Liver (tissue), 9 donors: ENCODE results near the gene TNPO3. TPM values are rescaled to one million over a fixed set of nuclear protein-coding genes. Genes with fewer than 3 reads are reported as not detected.

Experiments used
- DNase-seq: peaks from one replicate; pipeline ENCODE4 v3.0.0-alpha.2; 2017; ENCODE audit warnings: low spot score
- H3K27ac ChIP-seq, 2 donors: one replicate each; pipeline ENCODE4 v1.7.0; 2013; ENCODE audit warnings: inconsistent platforms in 2 of 2, low read length in 2 of 2, control low read depth in 1 of 2, low read depth in 1 of 2, mild to moderate bottlenecking in 1 of 2
- H3K27me3 ChIP-seq, 4 donors: one replicate each; pipeline versions ENCODE4 v1.6.1 to v1.7.0; 2013; ENCODE audit warnings: low read length in 3 of 4, inconsistent platforms in 1 of 4, mild to moderate bottlenecking in 1 of 4, moderate library complexity in 1 of 4; ENCODE audit not compliant: control insufficient read depth in 4 of 4, insufficient read depth in 4 of 4
- H3K36me3 ChIP-seq, 4 donors: one replicate each; pipeline versions ENCODE4 v1.6.1 to v1.7.0; 2013; ENCODE audit warnings: low read length in 3 of 4, mild to moderate bottlenecking in 3 of 4, low read depth in 1 of 4, moderate library complexity in 1 of 4; ENCODE audit not compliant: control insufficient read depth in 4 of 4, insufficient read depth in 3 of 4
- H3K4me1 ChIP-seq, 4 donors: one replicate each; pipeline versions ENCODE4 v1.6.1 to v1.7.0; 2013; ENCODE audit warnings: low read length in 3 of 4, mild to moderate bottlenecking in 3 of 4, moderate library complexity in 1 of 4; ENCODE audit not compliant: control insufficient read depth in 4 of 4, insufficient read depth in 4 of 4
- H3K4me3 ChIP-seq, 3 donors: one replicate each; pipeline versions ENCODE4 v1.6.1 to v1.7.0; 2013; ENCODE audit warnings: low read length in 3 of 3, control low read depth in 1 of 3, low read depth in 1 of 3, mild to moderate bottlenecking in 1 of 3
- H3K9ac ChIP-seq, 2 donors: one replicate each; pipeline ENCODE4 v1.7.0; 2013; ENCODE audit warnings: low read length in 2 of 2, mild to moderate bottlenecking in 2 of 2, moderate library complexity in 2 of 2, control low read depth in 1 of 2, low read depth in 1 of 2
- H3K9me3 ChIP-seq, 4 donors: one replicate each; pipeline versions ENCODE4 v1.6.1 to v1.7.0; 2013; ENCODE audit warnings: low read length in 3 of 4; ENCODE audit not compliant: control insufficient read depth in 4 of 4
- EGR1 ChIP-seq, 2 donors: IDR thresholded peaks; 2 replicates each; pipeline ENCODE4 v1.6.1; 2016 to 2018; ENCODE audit warnings: antibody characterized with exemption in 2 of 2, low read depth in 2 of 2
- FOXA1 ChIP-seq: IDR thresholded peaks from 2 replicates; pipeline ENCODE4 v1.6.1; 2016; ENCODE audit warnings: antibody characterized with exemption
- GABPA ChIP-seq, 2 donors: IDR thresholded peaks in 1 of 2; conservative IDR thresholded peaks in 1 of 2; 2 replicates each; pipeline ENCODE4 v1.6.1; 2016; ENCODE audit warnings: antibody characterized with exemption in 2 of 2, mild to moderate bottlenecking in 1 of 2, moderate library complexity in 1 of 2
- HNF4G ChIP-seq: IDR thresholded peaks from 2 replicates; pipeline ENCODE4 v1.6.1; 2016; ENCODE audit warnings: antibody characterized with exemption
- JUND ChIP-seq, 2 donors: IDR thresholded peaks; 2 replicates each; pipeline ENCODE4 v1.6.1; 2016; ENCODE audit warnings: antibody characterized with exemption in 2 of 2
- NR2F2 ChIP-seq: IDR thresholded peaks from 2 replicates; pipeline ENCODE4 v1.6.1; 2016; ENCODE audit warnings: antibody characterized with exemption
- RXRA ChIP-seq, 2 donors: IDR thresholded peaks; 2 replicates each; pipeline ENCODE4 v1.6.1; 2017 to 2018; ENCODE audit warnings: antibody characterized with exemption in 2 of 2, mild to moderate bottlenecking in 1 of 2
- SP1 ChIP-seq: IDR thresholded peaks from 2 replicates; pipeline ENCODE4 v1.6.1; 2018; ENCODE audit warnings: antibody characterized with exemption, mild to moderate bottlenecking
- YY1 ChIP-seq: IDR thresholded peaks from 2 replicates; pipeline ENCODE4 v1.6.1; 2016; ENCODE audit warnings: antibody characterized with exemption, mild to moderate bottlenecking
- ZBTB33 ChIP-seq: IDR thresholded peaks from 2 replicates; pipeline ENCODE4 v1.6.1; 2016; ENCODE audit warnings: antibody characterized with exemption
- WGBS: extraction: QIAGEN DNeasy Blood & Tissue Kit; methylation state at CpG from one replicate; pipeline ENCODE4 v1.1.7; 2013; 5-methylcytosine and 5-hydroxymethylcytosine counted together
- polyA plus RNA-seq, 2 donors: library from polyadenylated mRNA; stranded (reverse) in 1 of 2; unstranded in 1 of 2; fragments of 200-250 nt in 1 of 2; fragments of >200 nt in 1 of 2; fragmentation: Nextera tagmentation in 1 of 2; extraction: Ambion mirVana in 1 of 2; gene quantifications; one replicate each; pipeline versions ENCODE4 v1.2.1 to v1.2.3, GENCODE V29; 2013 to 2015
- total RNA-seq, 2 donors: library from RNA; depleted of rRNA; stranded (reverse); fragments of >200 nt; gene quantifications; one replicate each; pipeline ENCODE4 v1.2.3, GENCODE V29; 2014
- TF ChIP-seq, protein P1 (sequence below): IDR thresholded peaks from 2 replicates; pipeline ENCODE4 v1.6.1; 2016; ENCODE audit warnings: antibody characterized with exemption, mild to moderate bottlenecking
- TF ChIP-seq, protein P2 (sequence below): fragments of 150-350 bp; IDR thresholded peaks from 2 replicates; pipeline ENCODE4 v1.5.1; 2017; ENCODE audit warnings: improper control_type of control experiment, low read depth, low read length; ENCODE audit not compliant: missing input control
- TF ChIP-seq, protein P3 (sequence below): IDR thresholded peaks from 2 replicates; pipeline ENCODE4 v1.6.1; 2016; ENCODE audit warnings: antibody characterized with exemption
- donor health status: healthy.
- donor health status: healthy.
- donor health status: healthy.
- donor health status: healthy.
- donor health status: healthy.

The TNPO3 gene
- total and polyA plus RNA-seq, 4 donors = 9.2 to 38.9 (median 20.0) TPM

DNA sequence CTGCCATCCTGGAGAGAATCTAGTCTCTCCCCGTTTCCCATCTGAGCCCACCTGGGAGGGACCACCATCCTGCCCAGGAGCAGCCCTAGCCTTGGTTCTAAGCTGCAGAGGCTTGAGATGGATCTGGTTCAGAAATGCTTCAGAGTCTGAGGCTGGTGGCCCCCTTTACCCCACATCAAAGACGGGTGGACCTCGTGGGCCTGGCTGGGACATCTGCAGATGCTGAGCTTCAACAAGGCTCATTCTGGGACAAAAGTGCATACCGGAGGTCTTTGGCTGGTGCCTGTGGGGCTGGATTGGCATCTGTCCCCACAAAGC lies 122.1 kb downstream of the TNPO3 start:
- no peak overlapping the region for H3K27ac ChIP-seq

More for the DNA sequence above, 122.1 kb downstream of the TNPO3 start:
- TF ChIP-seq, protein P1, sequence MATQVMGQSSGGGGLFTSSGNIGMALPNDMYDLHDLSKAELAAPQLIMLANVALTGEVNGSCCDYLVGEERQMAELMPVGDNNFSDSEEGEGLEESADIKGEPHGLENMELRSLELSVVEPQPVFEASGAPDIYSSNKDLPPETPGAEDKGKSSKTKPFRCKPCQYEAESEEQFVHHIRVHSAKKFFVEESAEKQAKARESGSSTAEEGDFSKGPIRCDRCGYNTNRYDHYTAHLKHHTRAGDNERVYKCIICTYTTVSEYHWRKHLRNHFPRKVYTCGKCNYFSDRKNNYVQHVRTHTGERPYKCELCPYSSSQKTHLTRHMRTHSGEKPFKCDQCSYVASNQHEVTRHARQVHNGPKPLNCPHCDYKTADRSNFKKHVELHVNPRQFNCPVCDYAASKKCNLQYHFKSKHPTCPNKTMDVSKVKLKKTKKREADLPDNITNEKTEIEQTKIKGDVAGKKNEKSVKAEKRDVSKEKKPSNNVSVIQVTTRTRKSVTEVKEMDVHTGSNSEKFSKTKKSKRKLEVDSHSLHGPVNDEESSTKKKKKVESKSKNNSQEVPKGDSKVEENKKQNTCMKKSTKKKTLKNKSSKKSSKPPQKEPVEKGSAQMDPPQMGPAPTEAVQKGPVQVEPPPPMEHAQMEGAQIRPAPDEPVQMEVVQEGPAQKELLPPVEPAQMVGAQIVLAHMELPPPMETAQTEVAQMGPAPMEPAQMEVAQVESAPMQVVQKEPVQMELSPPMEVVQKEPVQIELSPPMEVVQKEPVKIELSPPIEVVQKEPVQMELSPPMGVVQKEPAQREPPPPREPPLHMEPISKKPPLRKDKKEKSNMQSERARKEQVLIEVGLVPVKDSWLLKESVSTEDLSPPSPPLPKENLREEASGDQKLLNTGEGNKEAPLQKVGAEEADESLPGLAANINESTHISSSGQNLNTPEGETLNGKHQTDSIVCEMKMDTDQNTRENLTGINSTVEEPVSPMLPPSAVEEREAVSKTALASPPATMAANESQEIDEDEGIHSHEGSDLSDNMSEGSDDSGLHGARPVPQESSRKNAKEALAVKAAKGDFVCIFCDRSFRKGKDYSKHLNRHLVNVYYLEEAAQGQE = no peak
- TF ChIP-seq HNF4G (no peak), SP1 (no peak), EGR1 (IDR thresholded peaks at IDR 0.05; ENCODE audit: low read depth in 2 of 2) (no peak), NR2F2 (no peak), ZBTB33 (no peak), RXRA (IDR thresholded peaks at IDR 0.05) (no peak), GABPA (IDR thresholded peaks at IDR 0.05 in 1 of 2, conservative IDR thresholded peaks at IDR 0.05 in 1 of 2) (no peak), FOXA1 (no peak), YY1 (no peak), JUND (IDR thresholded peaks at IDR 0.05) (no peak)
- TF ChIP-seq, protein P2, sequence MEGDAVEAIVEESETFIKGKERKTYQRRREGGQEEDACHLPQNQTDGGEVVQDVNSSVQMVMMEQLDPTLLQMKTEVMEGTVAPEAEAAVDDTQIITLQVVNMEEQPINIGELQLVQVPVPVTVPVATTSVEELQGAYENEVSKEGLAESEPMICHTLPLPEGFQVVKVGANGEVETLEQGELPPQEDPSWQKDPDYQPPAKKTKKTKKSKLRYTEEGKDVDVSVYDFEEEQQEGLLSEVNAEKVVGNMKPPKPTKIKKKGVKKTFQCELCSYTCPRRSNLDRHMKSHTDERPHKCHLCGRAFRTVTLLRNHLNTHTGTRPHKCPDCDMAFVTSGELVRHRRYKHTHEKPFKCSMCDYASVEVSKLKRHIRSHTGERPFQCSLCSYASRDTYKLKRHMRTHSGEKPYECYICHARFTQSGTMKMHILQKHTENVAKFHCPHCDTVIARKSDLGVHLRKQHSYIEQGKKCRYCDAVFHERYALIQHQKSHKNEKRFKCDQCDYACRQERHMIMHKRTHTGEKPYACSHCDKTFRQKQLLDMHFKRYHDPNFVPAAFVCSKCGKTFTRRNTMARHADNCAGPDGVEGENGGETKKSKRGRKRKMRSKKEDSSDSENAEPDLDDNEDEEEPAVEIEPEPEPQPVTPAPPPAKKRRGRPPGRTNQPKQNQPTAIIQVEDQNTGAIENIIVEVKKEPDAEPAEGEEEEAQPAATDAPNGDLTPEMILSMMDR = no peak
- TF ChIP-seq, protein P3, sequence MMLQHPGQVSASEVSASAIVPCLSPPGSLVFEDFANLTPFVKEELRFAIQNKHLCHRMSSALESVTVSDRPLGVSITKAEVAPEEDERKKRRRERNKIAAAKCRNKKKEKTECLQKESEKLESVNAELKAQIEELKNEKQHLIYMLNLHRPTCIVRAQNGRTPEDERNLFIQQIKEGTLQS = no peak
- WGBS = 84% methylated on average over 4 of the region's 4 CpGs
- Histone ChIP-seq H3K4me1 (peaks cover 8 to 32% (median 22%) of the 10 kb centered on the region in 4 donors), H3K4me3 (no peak overlapping the region), H3K27me3 (no peaks in the 10 kb centered on the region), H3K9me3 (no peaks in the 10 kb centered on the region), H3K9ac (no peak overlapping the region), H3K36me3 (no peaks in the 10 kb centered on the region)
- no peak for DNase-seq
